Measurements from ENCODE around the gene GPLD1. TPM values are rescaled to one million over a fixed set of nuclear protein-coding genes. Genes with fewer than 3 reads are reported as not detected.

GPLD1 gene
- total and polyA plus RNA-seq, 8 donors: 0.27 to 1.2 (median 0.93) TPM

- Histone ChIP-seq H3K9me3 (no peaks in the 10 kb centered on the region), H3K36me3 (peaks cover 0 to 22% (median 4%) of the 10 kb centered on the region in 3 donors), H3K27me3 (no peaks in the 10 kb centered on the region), H3K27ac (no peak overlapping the region), H3K4me1 (no peaks in the 10 kb centered on the region), H3K4me3 (no peak overlapping the region)
- 94 to 99% methylated on average over 5 of the region's 5 CpGs for WGBS, 2 donors
- ATAC-seq (no peak), FAIRE-seq (no peak), DNase-seq (no peak)
- TF ChIP-seq, protein P1, sequence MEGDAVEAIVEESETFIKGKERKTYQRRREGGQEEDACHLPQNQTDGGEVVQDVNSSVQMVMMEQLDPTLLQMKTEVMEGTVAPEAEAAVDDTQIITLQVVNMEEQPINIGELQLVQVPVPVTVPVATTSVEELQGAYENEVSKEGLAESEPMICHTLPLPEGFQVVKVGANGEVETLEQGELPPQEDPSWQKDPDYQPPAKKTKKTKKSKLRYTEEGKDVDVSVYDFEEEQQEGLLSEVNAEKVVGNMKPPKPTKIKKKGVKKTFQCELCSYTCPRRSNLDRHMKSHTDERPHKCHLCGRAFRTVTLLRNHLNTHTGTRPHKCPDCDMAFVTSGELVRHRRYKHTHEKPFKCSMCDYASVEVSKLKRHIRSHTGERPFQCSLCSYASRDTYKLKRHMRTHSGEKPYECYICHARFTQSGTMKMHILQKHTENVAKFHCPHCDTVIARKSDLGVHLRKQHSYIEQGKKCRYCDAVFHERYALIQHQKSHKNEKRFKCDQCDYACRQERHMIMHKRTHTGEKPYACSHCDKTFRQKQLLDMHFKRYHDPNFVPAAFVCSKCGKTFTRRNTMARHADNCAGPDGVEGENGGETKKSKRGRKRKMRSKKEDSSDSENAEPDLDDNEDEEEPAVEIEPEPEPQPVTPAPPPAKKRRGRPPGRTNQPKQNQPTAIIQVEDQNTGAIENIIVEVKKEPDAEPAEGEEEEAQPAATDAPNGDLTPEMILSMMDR (IDR thresholded peaks at IDR 0.05): no peak
- intact Hi-C loops (cut with DNase I): no loop called here
These were observed 45.0 kb upstream of the GPLD1 start for GRCh38 chr6:24534329-24534728.

DNA sequence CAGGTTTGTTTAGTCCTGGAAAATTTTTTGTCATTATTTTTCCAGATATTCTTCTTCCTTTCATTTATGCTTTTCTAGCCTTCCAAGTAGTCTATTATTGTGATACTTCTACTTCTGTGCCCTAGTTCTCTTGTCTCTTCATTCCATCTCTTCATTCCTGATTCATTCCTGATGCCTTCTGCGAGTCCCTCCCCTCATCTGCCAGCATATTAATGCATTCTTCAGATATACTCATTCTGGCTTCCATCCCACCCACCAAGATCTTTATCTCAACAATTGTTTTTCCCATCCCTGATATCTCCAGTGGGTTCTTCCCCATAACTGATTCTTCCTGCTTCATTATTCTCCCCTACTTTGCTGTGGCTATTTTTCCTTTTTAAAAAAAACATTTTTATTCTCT is 40.6 kb upstream of the GPLD1 start:
- peaks cover 0 to 29% (median 4%) of the 10 kb centered on the region in 3 donors for H3K36me3 ChIP-seq
- H3K4me3 ChIP-seq: no peak overlapping the region
- no peak overlapping the region for H3K27ac ChIP-seq
- FAIRE-seq (no peak), ATAC-seq (no peak), DNase-seq (no peak)
- TF ChIP-seq, protein P1 (IDR thresholded peaks at IDR 0.05): no peak
- intact Hi-C loops (cut with DNase I): no loop called here
- WGBS, 2 donors: 93 to 96% methylated on average over 1 of the region's 1 CpG
- no peaks in the 10 kb centered on the region for H3K9me3 ChIP-seq
- no peaks in the 10 kb centered on the region for H3K4me1 ChIP-seq
- H3K27me3 ChIP-seq: no peaks in the 10 kb centered on the region

GRCh38 chr6:24524805-24525204 is 35.4 kb upstream of the GPLD1 start:
- H3K4me3 ChIP-seq: no peak overlapping the region
- WGBS, 2 donors: 72 to 76% methylated on average over 5 of the region's 5 CpGs
- no peak overlapping the region for H3K27ac ChIP-seq
- H3K4me1 ChIP-seq: no peaks in the 10 kb centered on the region
- no peaks in the 10 kb centered on the region for H3K9me3 ChIP-seq
- ATAC-seq (peak in 1 of 4 donors; percentile 40), FAIRE-seq (no peak), DNase-seq (no peak)
- H3K27me3 ChIP-seq: no peaks in the 10 kb centered on the region
- TF ChIP-seq, protein P1 (IDR thresholded peaks at IDR 0.05): no peak
- intact Hi-C loops (cut with DNase I): no loop called here
- H3K36me3 ChIP-seq: peaks cover 0 to 7% (median 0%) of the 10 kb centered on the region in 3 donors

GRCh38 chr6:24524329-24524728 is 35.0 kb upstream of the GPLD1 start:
- no peak for DNase-seq
- no peaks in the 10 kb centered on the region for H3K27me3 ChIP-seq
- no peaks in the 10 kb centered on the region for H3K4me1 ChIP-seq
- no peaks in the 10 kb centered on the region for H3K9me3 ChIP-seq
- H3K4me3 ChIP-seq: no peak overlapping the region
- peaks cover 0 to 7% (median 0%) of the 10 kb centered on the region in 3 donors for H3K36me3 ChIP-seq
- TF ChIP-seq, protein P1 (IDR thresholded peaks at IDR 0.05): no peak
- FAIRE-seq: no peak
- no peak for ATAC-seq
- H3K27ac ChIP-seq: no peak overlapping the region
- 73 to 93% methylated on average over 3 of the region's 3 CpGs for WGBS, 2 donors
- intact Hi-C loops (cut with DNase I): no loop called here

GRCh38 chr6:24522228-24523176 is 33.1 kb upstream of the GPLD1 start:
- DNase-seq (no peak), ATAC-seq (peak in 2 of 4 donors; percentile 65 to 72), FAIRE-seq (no peak)
- Histone ChIP-seq H3K9me3 (no peaks in the 10 kb centered on the region), H3K4me3 (no peak overlapping the region), H3K4me1 (no peaks in the 10 kb centered on the region), H3K27me3 (no peaks in the 10 kb centered on the region), H3K36me3 (no peaks in the 10 kb centered on the region), H3K27ac (no peak overlapping the region)
- TF ChIP-seq, protein P1 (IDR thresholded peaks at IDR 0.05): no peak
- WGBS, 2 donors: 80 to 83% methylated on average over 13 of the region's 13 CpGs
- intact Hi-C loops (cut with DNase I): no loop called here
